ENCODE measurements around the gene SLC35B1. TPM values are rescaled to one million over a fixed set of nuclear protein-coding genes. Genes with fewer than 3 reads are reported as not detected.
A peak's percentile ranks its signal among the peaks of the same experiment; 100 is the strongest.

Gene SLC35B1
- polyA plus RNA-seq, 2 of the 4 experiments (the other 2 are of a cell fraction) = 72.7 to 191 TPM

GRCh38 chr17:49687878-49688491 lies 19.8 kb downstream of the SLC35B1 start:
- H3K4me1 ChIP-seq = 0 out of 3 replicates have a peak, but pooled peaks cover 4% of the 10 kb centered on the region
- H3K4me3 ChIP-seq = no peak overlapping the region
- FAIRE-seq (no peak), DNase-seq (ENCODE audit: low read depth in 1 of 2, low spot score in 1 of 2) (no peak), ATAC-seq (0 out of 6 replicates have a peak, but pooled peaks of 1 of the 2 experiments have one; percentile 15)
- ChIA-PET CTCF (interaction anchor here (0.6 to 49.7 kb wide), 9 partner anchors 11 to 191 kb away, joined by 3 to 2008 read pairs (median 4); partner anchors contain the start of genes NXPH3 and SLC35B1), POLR2A (no interaction called here)
- TF ChIP-seq CBX8 (IDR thresholded peaks at IDR 0.05) = no peak
- TF ChIP-seq HMGXB4 (CRISPR knock-in tag; IDR thresholded peaks at IDR 0.05; ENCODE audit: borderline replicate concordance) = no peak
- no peak for TF ChIP-seq MAFK (IDR thresholded peaks at IDR 0.05; ENCODE audit: partially characterized antibody)
- TF ChIP-seq EP300 (IDR thresholded peaks at IDR 0.05) = no peak
- no peak for TF ChIP-seq RCOR1 (IDR thresholded peaks at IDR 0.05; ENCODE audit: low read depth, low read length)
- no peak for TF ChIP-seq HEYL (CRISPR knock-in tag; IDR thresholded peaks at IDR 0.05)
- TF ChIP-seq ZC3H11A (IDR thresholded peaks at IDR 0.05) = no peak
- TF ChIP-seq, protein P1, sequence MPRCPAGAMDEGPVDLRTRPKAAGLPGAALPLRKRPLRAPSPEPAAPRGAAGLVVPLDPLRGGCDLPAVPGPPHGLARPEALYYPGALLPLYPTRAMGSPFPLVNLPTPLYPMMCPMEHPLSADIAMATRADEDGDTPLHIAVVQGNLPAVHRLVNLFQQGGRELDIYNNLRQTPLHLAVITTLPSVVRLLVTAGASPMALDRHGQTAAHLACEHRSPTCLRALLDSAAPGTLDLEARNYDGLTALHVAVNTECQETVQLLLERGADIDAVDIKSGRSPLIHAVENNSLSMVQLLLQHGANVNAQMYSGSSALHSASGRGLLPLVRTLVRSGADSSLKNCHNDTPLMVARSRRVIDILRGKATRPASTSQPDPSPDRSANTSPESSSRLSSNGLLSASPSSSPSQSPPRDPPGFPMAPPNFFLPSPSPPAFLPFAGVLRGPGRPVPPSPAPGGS (IDR thresholded peaks at IDR 0.05) = no peak
- TF ChIP-seq FOXS1 (CRISPR knock-in tag; IDR thresholded peaks at IDR 0.05) = no peak
- TF ChIP-seq CBX2 (IDR thresholded peaks at IDR 0.05; ENCODE audit: borderline replicate concordance, low read depth) = no peak
- TF ChIP-seq JUNB (IDR thresholded peaks at IDR 0.05) = no peak
- TF ChIP-seq MYC (IDR thresholded peaks at IDR 0.05; ENCODE audit: borderline replicate concordance, low read length) = no peak
- no peak for TF ChIP-seq RNF2 (IDR thresholded peaks at IDR 0.05; ENCODE audit: borderline replicate concordance, low read depth)
- no peak for TF ChIP-seq NFE2L2 (conservative IDR thresholded peaks at IDR 0.05; ENCODE audit: low read length)
- TF ChIP-seq, protein P2, sequence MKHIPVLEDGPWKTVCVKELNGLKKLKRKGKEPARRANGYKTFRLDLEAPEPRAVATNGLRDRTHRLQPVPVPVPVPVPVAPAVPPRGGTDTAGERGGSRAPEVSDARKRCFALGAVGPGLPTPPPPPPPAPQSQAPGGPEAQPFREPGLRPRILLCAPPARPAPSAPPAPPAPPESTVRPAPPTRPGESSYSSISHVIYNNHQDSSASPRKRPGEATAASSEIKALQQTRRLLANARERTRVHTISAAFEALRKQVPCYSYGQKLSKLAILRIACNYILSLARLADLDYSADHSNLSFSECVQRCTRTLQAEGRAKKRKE (CRISPR knock-in tag; IDR thresholded peaks at IDR 0.05; ENCODE audit: low read depth) = no peak
- TF ChIP-seq BHLHE40 (IDR thresholded peaks at IDR 0.05; ENCODE audit: low read depth, low read length) = no peak
- no peak for TF ChIP-seq POLR2AphosphoS2 (conservative IDR thresholded peaks at IDR 0.05; ENCODE audit: low read length)
- no peak for TF ChIP-seq CTCF (IDR thresholded peaks at IDR 0.05)
- TF ChIP-seq CHD4 (IDR thresholded peaks at IDR 0.05; ENCODE audit: borderline replicate concordance) = no peak
- peak; percentile 4 to 35; a peak in 2 of 4 replicates for TF ChIP-seq CEBPB (IDR thresholded peaks at IDR 0.05)
- peak; percentile 52; the same call in 1 of the 2 replicates for TF ChIP-seq MAX (IDR thresholded peaks at IDR 0.05)
- no peak for TF ChIP-seq SMC3 (IDR thresholded peaks at IDR 0.05)
- TF ChIP-seq ZNF302 (CRISPR knock-in tag; IDR thresholded peaks at IDR 0.05) = 0 out of 2 replicates have a peak, but pooled peaks have one; percentile 23
- no peak for TF ChIP-seq CHD2 (IDR thresholded peaks at IDR 0.05; ENCODE audit: low read length, partially characterized antibody)
- TF ChIP-seq SREBF2 (IDR thresholded peaks at IDR 0.05) = no peak
- TF ChIP-seq JUN (IDR thresholded peaks at IDR 0.05) = no peak
- no peak overlapping the region for H3K4me2 ChIP-seq
- no peaks in the 10 kb centered on the region for H3K9me3 ChIP-seq
- peak overlapping the region in 1 of 2 experiments; percentile 9; a peak in 1 of 6 replicates for H3K27ac ChIP-seq
- 76% methylated on average over 10 of the region's 10 CpGs for WGBS (ENCODE audit: missing lambda C conversion rate)

Measured in A549 (cell line).